OCI-LY3 (cell line): Measurements from ENCODE around the gene SIL1.

Source experiments
- H2AFZ ChIP-seq: fragments of 200-600, 300-600 bp; shearing (Covaris generic); 2 replicates; pipeline ENCODE4 v1.6.0; 2014; ENCODE audit warnings: antibody characterized with exemption, low read depth, low read length
- H3K27ac ChIP-seq: fragments of 200-600, 300-600 bp; sonication (generic); 2 replicates; pipeline ENCODE4 v1.5.1; 2014; ENCODE audit warnings: mild to moderate bottlenecking, low read length, moderate library complexity, mixed read lengths
- H3K27me3 ChIP-seq: fragments of 200-600, 300-600 bp; sonication (generic); 2 replicates; pipeline ENCODE4 v1.6.1; 2014; ENCODE audit warnings: low read depth, low read length, mixed read lengths
- H3K36me3 ChIP-seq: fragments of 200-600, 300-600 bp; sonication (generic); replicated peaks from 2 replicates; pipeline ENCODE3; 2014; ENCODE audit warnings: low read depth, low read length, mixed read lengths
- H3K4me1 ChIP-seq: fragments of 300-600, 200-600 bp; sonication (generic); 2 replicates; pipeline ENCODE4 v1.6.1; 2014; ENCODE audit warnings: low read length, mixed read lengths
- H3K4me2 ChIP-seq: fragments of 200-600, 300-600 bp; sonication (generic); 2 replicates; pipeline ENCODE4 v1.6.1; 2014; ENCODE audit warnings: low read length, mixed read lengths
- H3K4me3 ChIP-seq: fragments of 300-600, 200-600 bp; sonication (generic); 2 replicates; pipeline ENCODE4 v1.5.1; 2014; ENCODE audit warnings: antibody characterized with exemption, mild to moderate bottlenecking, low read length, moderate library complexity
- H3K79me2 ChIP-seq: fragments of 300-600, 200-600 bp; shearing (Covaris generic); 2 replicates; pipeline ENCODE4 v1.6.1; 2014; ENCODE audit warnings: mild to moderate bottlenecking, low read length, mixed read lengths
- H3K9ac ChIP-seq: fragments of 300-600, 200-600 bp; shearing (Covaris generic); 2 replicates; pipeline ENCODE4 v1.6.0; 2014; ENCODE audit warnings: mild to moderate bottlenecking, low read length, moderate library complexity
- H3K9me3 ChIP-seq: fragments of 200-600, 300-600 bp; shearing (Covaris generic); 2 replicates; pipeline ENCODE4 v1.6.1; 2014; ENCODE audit warnings: low read length, mixed read lengths; ENCODE audit not compliant: insufficient read depth
- H4K20me1 ChIP-seq: fragments of 200-600, 300-600 bp; sonication (generic); 2 replicates; pipeline ENCODE4 v1.6.1; 2016; ENCODE audit warnings: low read length, mixed read lengths; ENCODE audit not compliant: insufficient read depth
- EZH2phosphoT487 ChIP-seq: fragments of 200-600 bp; shearing (Covaris generic); IDR thresholded peaks from 2 replicates; pipeline ENCODE4 v1.6.1; 2018; ENCODE audit warnings: antibody characterized with exemption, mixed run types, low read depth
- TF ChIP-seq, protein P1 (sequence below): fragments of 200-600, 300-600 bp; sonication (generic); IDR thresholded peaks from 2 replicates; pipeline ENCODE4 v1.5.1; 2014; ENCODE audit warnings: antibody characterized with exemption, low read length, low read depth

Gene SIL1

DNA sequence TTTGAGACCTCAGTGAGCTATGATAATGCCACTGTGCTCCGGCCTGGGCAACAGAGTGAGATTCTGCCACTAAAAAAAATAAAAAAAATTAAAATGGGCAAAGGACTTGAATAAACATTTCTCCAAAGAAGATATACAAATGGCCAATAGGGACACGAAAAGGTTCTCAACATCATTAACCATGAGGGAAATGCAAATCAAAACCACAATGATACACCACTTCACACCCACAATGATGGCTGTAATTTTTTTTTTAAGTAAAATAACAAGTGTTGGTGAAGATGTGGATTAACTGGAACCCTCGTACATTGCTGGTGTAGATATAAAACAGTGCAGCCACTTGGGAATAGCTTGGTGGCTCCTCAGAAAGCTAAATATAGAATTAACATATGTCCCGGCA is 68.0 kb downstream of the SIL1 start:
- Histone ChIP-seq H3K4me3 (no peak overlapping the region), H2AFZ (no peak overlapping the region), H3K36me3 (no peaks in the 10 kb centered on the region), H3K79me2 (no peaks in the 10 kb centered on the region), H3K4me1 (no peaks in the 10 kb centered on the region), H3K27me3 (no peaks in the 10 kb centered on the region), H3K27ac (no peak overlapping the region), H3K9me3 (no peaks in the 10 kb centered on the region), H3K9ac (no peak overlapping the region), H4K20me1 (no peaks in the 10 kb centered on the region), H3K4me2 (no peak overlapping the region)
- TF ChIP-seq, protein P1, sequence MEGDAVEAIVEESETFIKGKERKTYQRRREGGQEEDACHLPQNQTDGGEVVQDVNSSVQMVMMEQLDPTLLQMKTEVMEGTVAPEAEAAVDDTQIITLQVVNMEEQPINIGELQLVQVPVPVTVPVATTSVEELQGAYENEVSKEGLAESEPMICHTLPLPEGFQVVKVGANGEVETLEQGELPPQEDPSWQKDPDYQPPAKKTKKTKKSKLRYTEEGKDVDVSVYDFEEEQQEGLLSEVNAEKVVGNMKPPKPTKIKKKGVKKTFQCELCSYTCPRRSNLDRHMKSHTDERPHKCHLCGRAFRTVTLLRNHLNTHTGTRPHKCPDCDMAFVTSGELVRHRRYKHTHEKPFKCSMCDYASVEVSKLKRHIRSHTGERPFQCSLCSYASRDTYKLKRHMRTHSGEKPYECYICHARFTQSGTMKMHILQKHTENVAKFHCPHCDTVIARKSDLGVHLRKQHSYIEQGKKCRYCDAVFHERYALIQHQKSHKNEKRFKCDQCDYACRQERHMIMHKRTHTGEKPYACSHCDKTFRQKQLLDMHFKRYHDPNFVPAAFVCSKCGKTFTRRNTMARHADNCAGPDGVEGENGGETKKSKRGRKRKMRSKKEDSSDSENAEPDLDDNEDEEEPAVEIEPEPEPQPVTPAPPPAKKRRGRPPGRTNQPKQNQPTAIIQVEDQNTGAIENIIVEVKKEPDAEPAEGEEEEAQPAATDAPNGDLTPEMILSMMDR = no peak
- TF ChIP-seq EZH2phosphoT487 = no peak

DNA sequence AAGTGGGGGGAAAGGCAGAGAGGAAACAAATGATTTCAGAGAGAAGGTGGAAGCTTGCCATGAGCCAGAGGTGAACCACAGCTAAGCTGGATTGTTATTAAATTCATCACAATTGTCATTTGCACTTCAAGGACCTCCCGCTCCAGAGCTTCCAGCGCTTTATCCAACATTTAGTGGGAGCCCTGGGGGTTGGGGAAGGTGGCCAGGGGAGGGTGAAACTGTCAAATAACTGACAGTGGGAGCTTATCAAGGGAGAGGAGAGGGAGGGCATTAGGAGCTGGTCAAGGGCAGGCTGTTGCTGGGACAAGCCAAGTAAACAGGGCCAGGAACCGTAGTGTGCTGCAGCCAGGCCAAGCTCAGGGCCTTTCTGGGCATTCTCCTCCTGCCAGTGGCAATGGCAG is 71.5 kb downstream of the SIL1 start:
- Histone ChIP-seq H2AFZ (no peak overlapping the region), H3K9ac (no peak overlapping the region), H3K4me2 (no peak overlapping the region), H3K4me1 (no peaks in the 10 kb centered on the region), H3K27ac (no peak overlapping the region), H3K9me3 (no peaks in the 10 kb centered on the region), H3K4me3 (no peak overlapping the region), H4K20me1 (no peaks in the 10 kb centered on the region), H3K27me3 (no peaks in the 10 kb centered on the region), H3K79me2 (no peaks in the 10 kb centered on the region), H3K36me3 (no peaks in the 10 kb centered on the region)
- no peak for TF ChIP-seq EZH2phosphoT487
- TF ChIP-seq, protein P1 = no peak

DNA sequence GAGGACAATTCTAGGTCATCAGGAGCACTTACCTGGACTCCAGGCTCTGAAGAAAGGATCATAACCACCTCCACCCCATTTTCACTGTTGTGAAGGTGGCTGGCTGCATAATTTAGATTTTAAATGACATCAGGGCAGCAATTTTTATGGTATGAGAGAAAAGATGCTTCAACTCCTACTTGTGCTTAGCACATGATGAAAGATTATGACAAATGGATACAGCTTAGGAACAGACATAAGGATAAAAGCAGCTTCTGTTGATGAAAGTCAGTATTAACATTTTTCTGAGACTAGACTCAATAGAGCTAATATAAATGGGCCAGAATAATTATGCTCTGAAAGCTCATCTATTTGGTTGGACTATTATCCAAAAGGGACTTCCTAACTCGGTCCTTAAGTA is 72.2 kb downstream of the SIL1 start:
- TF ChIP-seq EZH2phosphoT487 = no peak
- TF ChIP-seq, protein P1 = no peak

DNA sequence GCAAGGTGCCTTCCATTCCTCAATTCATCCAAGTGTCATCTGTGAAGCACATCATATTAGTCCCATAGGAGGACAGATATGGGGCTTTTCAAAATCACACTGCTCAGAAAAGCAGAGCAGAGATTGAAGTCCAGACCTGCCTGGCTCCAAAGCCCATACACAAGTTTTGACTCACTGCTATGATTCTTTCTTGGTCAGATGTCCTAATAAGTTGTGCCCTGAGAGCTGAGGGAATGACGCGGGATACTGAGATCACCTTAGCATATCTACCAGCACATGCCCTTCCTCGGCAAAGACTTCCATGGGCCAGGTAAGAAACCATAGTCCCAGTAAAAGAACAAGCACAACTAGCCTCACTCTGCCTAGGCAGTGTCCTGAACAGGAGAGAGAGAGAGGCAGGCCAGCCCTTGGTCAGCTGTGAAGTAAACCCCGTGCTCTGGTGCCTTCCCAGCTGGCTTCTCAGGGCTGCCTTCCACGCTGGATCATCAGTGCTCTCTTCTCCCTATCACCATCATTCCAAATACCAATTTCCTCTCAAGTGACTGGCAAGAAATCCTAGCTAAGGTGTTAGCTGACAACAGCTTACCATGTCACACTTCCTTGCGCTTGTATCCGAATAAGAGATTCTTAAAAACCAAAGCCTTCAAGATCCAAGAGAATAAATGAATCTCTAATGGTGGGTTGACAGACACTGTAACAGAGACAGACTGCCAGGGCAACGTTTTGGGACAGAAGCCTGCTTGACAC is 73.2 kb downstream of the SIL1 start:
- no peaks in the 10 kb centered on the region for H3K9me3 ChIP-seq
- H3K4me1 ChIP-seq = no peaks in the 10 kb centered on the region
- no peak for TF ChIP-seq EZH2phosphoT487
- TF ChIP-seq, protein P1 = no peak
- no peaks in the 10 kb centered on the region for H4K20me1 ChIP-seq
- no peaks in the 10 kb centered on the region for H3K79me2 ChIP-seq
- H2AFZ ChIP-seq = no peak overlapping the region
- no peak overlapping the region for H3K9ac ChIP-seq
- no peak overlapping the region for H3K4me2 ChIP-seq
- no peak overlapping the region for H3K4me3 ChIP-seq
- H3K27ac ChIP-seq = no peak overlapping the region
- no peaks in the 10 kb centered on the region for H3K36me3 ChIP-seq
- no peaks in the 10 kb centered on the region for H3K27me3 ChIP-seq

More for the DNA sequence above, 72.2 kb downstream of the SIL1 start:
- Histone ChIP-seq H3K36me3 (no peaks in the 10 kb centered on the region), H4K20me1 (no peaks in the 10 kb centered on the region), H3K27me3 (no peaks in the 10 kb centered on the region), H3K9me3 (no peaks in the 10 kb centered on the region), H3K4me3 (no peak overlapping the region), H3K79me2 (no peaks in the 10 kb centered on the region), H3K27ac (no peak overlapping the region), H3K4me1 (no peaks in the 10 kb centered on the region), H3K4me2 (no peak overlapping the region), H2AFZ (no peak overlapping the region), H3K9ac (no peak overlapping the region)
